Transverse colon (tissue), 4 donors: ENCODE measurements around the gene MOB1A. TPM values are rescaled to one million over a fixed set of nuclear protein-coding genes. Genes with fewer than 3 reads are reported as not detected.
A peak's percentile ranks its signal among the peaks of the same experiment; 100 is the strongest.

Source experiments
- DNase-seq: peaks from one replicate; pipeline ENCODE4 v3.0.0-alpha.2; 2019
- H3K27ac ChIP-seq, 4 donors: fragments of 200-600 bp; sonication (generic); 2 replicates each; pipeline ENCODE4 v1.5.1; 2016 to 2018; ENCODE audit warnings: inconsistent platforms in 4 of 4
- H3K27me3 ChIP-seq: fragments of 200-600 bp; sonication (generic); 2 replicates; pipeline ENCODE4 v1.5.1; 2017; ENCODE audit warnings: inconsistent platforms
- H3K36me3 ChIP-seq, 4 donors: fragments of 200-600 bp; sonication (generic); 2 replicates each; pipeline ENCODE4 v1.5.1; 2017 to 2019; ENCODE audit warnings: inconsistent platforms in 4 of 4
- H3K4me1 ChIP-seq, 4 donors: fragments of 200-600 bp; sonication (generic); 2 replicates each; pipeline ENCODE4 v1.5.1; 2017 to 2020; ENCODE audit warnings: inconsistent platforms in 4 of 4
- H3K4me3 ChIP-seq, 4 donors: fragments of 200-600 bp; sonication (generic); 1 replicate in 1 of 4; 2 replicates in 3 of 4; pipeline versions ENCODE4 v1.5.1 to v1.6.1; 2017 to 2019; ENCODE audit warnings: inconsistent platforms in 4 of 4
- H3K9me3 ChIP-seq, 2 donors: fragments of 200-600 bp; sonication (generic); 2 replicates each; pipeline ENCODE4 v1.5.1; 2017 to 2019; ENCODE audit warnings: inconsistent platforms in 2 of 2
- CTCF ChIP-seq, 5 experiments: fragments of 200-600 bp in 3 of 5; fragments of 450-650 bp in 2 of 5; sonication (generic) in 3 of 5; IDR thresholded peaks; 1 replicate in 2 of 5; 2 replicates in 3 of 5; pipeline ENCODE4 v1.5.1; 2016 to 2017; ENCODE audit warnings: antibody characterized with exemption in 5 of 5, inconsistent platforms in 3 of 5, mild to moderate bottlenecking in 2 of 5, moderate library complexity in 1 of 5
- EP300 ChIP-seq: sonication (generic); formaldehyde crosslinking; IDR thresholded peaks from one replicate; pipeline ENCODE4 v1.6.1; 2017; ENCODE audit warnings: antibody characterized with exemption, low read depth
- POLR2A ChIP-seq: fragments of 450-650 bp; IDR thresholded peaks from one replicate; pipeline ENCODE4 v1.6.1; 2016; ENCODE audit warnings: antibody characterized with exemption, mild to moderate bottlenecking, moderate library complexity
- POLR2AphosphoS5 ChIP-seq, 3 donors: sonication (generic); formaldehyde crosslinking; IDR thresholded peaks; one replicate each; pipeline ENCODE4 v1.6.1; 2016; ENCODE audit warnings: antibody characterized with exemption in 3 of 3
- WGBS, 2 donors: methylation state at CpG; one replicate each; pipeline ENCODE4 v1.1.5; 2018; ENCODE audit warnings: low coverage in 1 of 2; 5-methylcytosine and 5-hydroxymethylcytosine counted together
- in situ Hi-C, 4 donors: fragments of 200-750 bp; cut with MboI; loops; one replicate each; pipeline versions ENCODE4 v1.15.0 to v1.15.1; 2017; ENCODE audit warnings: low sequenced_read_pairs in 3 of 4, low pct_ligation_motif_present in 1 of 4, low pct_unique_long_range_greater_than_20kb in 1 of 4
- intact Hi-C: fragments of 100-400 bp; cut with DNase I; formaldehyde crosslinking; loops from one replicate; pipeline ENCODE4 v1.15.1; 2023; ENCODE audit warnings: low total_unique reads
- total RNA-seq, 4 donors: library from RNA; depleted of rRNA; stranded (reverse); fragments of >200 nt; gene quantifications; one replicate each; pipeline ENCODE4 v1.1.0, GENCODE V29; 2016

Gene MOB1A
- 10 to 100 TPM; 43.0 to 91.9 (median 68.8) TPM for total RNA-seq

GRCh38 chr2:74178211-74179062, at the start of gene MOB1A:
MOB1A (minus strand) TSS chr2:74178879; CDS start chr2:74178674, 205 bp downstream.
- 0% methylated on average over 6 to 63 of the region's 84 CpGs for WGBS, 2 donors
- Histone ChIP-seq H3K9me3 (no peaks in the 10 kb centered on the region), H3K4me3 (peak within 1 kb of the TSS; percentile 74 to 99 (median 88)), H3K4me1 (peaks cover 17 to 43% (median 26%) of the 10 kb centered on the region in 4 donors), H3K27me3 (no peaks in the 10 kb centered on the region), H3K27ac (peak within 1 kb of the TSS; percentile 96 to 100 (median 98)), H3K36me3 (no peaks in the 10 kb centered on the region)
- intact Hi-C loops (no loop called here), in situ Hi-C loops (no loop called here)
- DNase-seq = peak; percentile 99
- no peak for TF ChIP-seq EP300
- TF ChIP-seq POLR2AphosphoS5 (IDR thresholded peaks at IDR 0.05) = peak; percentile 94 to 97 (median 96)
- TF ChIP-seq POLR2A = peak; percentile 94

DNA sequence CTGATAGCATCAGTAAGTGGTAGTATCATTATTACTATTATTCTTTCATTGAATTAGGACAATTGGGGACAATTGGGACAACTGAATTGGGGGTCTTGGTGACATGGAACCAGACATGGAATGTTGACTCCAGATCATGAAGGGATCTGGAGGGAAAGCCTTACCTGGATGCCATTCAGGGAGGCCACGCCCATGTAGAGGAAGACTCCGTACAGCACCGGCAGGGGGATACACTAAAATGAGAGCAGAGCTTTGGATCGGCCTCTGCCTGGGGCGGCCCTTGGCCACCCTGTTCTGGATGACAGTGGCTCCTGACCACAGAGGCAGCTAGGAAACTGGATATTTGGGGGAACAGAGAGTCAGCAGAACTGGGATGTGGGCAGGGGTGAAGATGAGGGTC, 49.0 kb upstream of the MOB1A start:
- Histone ChIP-seq H3K27ac (no peak overlapping the region), H3K36me3 (no peaks in the 10 kb centered on the region), H3K4me3 (no peak overlapping the region), H3K27me3 (no peaks in the 10 kb centered on the region), H3K9me3 (no peaks in the 10 kb centered on the region), H3K4me1 (no peaks in the 10 kb centered on the region)
- 82% methylated on average over 5 of the region's 5 CpGs; no CpG with 5 or more reads in 1 of the 2 donors for WGBS, 2 donors
- in situ Hi-C loops = no loop called here
- intact Hi-C loops = no loop called here
- TF ChIP-seq POLR2AphosphoS5 (IDR thresholded peaks at IDR 0.05) = no peak
- TF ChIP-seq CTCF (IDR thresholded peaks at IDR 0.05) = no peak
- no peak for TF ChIP-seq POLR2A
- TF ChIP-seq EP300 = no peak
- DNase-seq = no peak

DNA sequence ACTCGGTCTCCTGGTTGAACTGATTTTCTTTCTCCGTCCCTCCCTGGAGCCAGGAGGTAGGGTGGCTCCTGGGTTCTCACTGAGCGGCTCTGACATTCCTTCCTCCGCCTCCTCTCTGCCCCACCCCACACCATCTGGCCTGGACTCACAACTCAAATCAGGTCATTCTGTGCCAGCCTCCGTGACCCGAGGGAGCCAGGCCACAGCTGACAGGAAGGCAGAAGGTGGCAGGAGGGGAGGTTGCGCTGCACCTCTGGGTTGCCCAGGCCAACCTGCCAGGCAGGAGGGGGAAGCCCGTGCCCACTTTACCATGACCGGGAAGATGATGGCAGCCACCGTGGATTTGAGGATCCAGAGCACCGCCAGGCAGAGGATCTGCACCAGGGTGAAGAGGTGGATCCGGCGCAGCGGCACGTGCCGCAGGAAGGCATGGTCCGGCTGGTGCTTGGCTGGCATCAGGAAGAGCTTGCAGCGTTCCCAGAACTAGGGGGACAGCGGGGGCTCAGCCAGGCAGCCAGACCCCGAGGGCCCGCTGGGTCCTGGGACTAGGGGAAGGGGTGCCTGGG, 48.1 kb upstream of the MOB1A start:
- in situ Hi-C loops (no loop called here), intact Hi-C loops (no loop called here)
- H3K27ac ChIP-seq = no peak overlapping the region
- TF ChIP-seq EP300 = no peak
- TF ChIP-seq CTCF (IDR thresholded peaks at IDR 0.05) = no peak
- no peak for TF ChIP-seq POLR2A
- TF ChIP-seq POLR2AphosphoS5 (IDR thresholded peaks at IDR 0.05) = no peak
- H3K4me3 ChIP-seq = no peak overlapping the region
- no peaks in the 10 kb centered on the region for H3K27me3 ChIP-seq
- H3K36me3 ChIP-seq = no peaks in the 10 kb centered on the region
- DNase-seq = no peak
- 88 to 100% methylated on average over 2 to 16 of the region's 21 CpGs for WGBS, 2 donors
- no peaks in the 10 kb centered on the region for H3K4me1 ChIP-seq
- H3K9me3 ChIP-seq = no peaks in the 10 kb centered on the region

- no peaks in the 10 kb centered on the region for H3K4me1 ChIP-seq
- in situ Hi-C loops (no loop called here), intact Hi-C loops (no loop called here)
- H3K36me3 ChIP-seq = no peaks in the 10 kb centered on the region
- no peaks in the 10 kb centered on the region for H3K9me3 ChIP-seq
- WGBS, 2 donors = 50 to 68% methylated on average over 1 to 4 of the region's 4 CpGs
- no peak overlapping the region for H3K4me3 ChIP-seq
- DNase-seq = no peak
- H3K27me3 ChIP-seq = no peaks in the 10 kb centered on the region
- TF ChIP-seq POLR2A (no peak), POLR2AphosphoS5 (IDR thresholded peaks at IDR 0.05) (no peak), EP300 (no peak), CTCF (IDR thresholded peaks at IDR 0.05) (no peak)
- no peak overlapping the region for H3K27ac ChIP-seq
These were observed 47.2 kb upstream of the MOB1A start for GRCh38 chr2:74225698-74226459.
